DOHH2 (cell line): Measurements from ENCODE around the gene LIX1L.

Source experiments
- CTCF ChIP-seq: fragments of 200-600 bp; sonication (generic); IDR thresholded peaks from one replicate; pipeline ENCODE4 v1.5.1; 2014; ENCODE audit warnings: antibody characterized with exemption, mild to moderate bottlenecking, low read depth, low read length; ENCODE audit not compliant: poor library complexity, severe bottlenecking
- EZH2phosphoT487 ChIP-seq: fragments of 200-600 bp; sonication (generic); IDR thresholded peaks from 2 replicates; pipeline ENCODE4 v1.6.1; 2017; ENCODE audit warnings: borderline replicate concordance, mild to moderate bottlenecking, antibody characterized with exemption, low read length, moderate library complexity, mixed read lengths

- TF ChIP-seq CTCF (no peak), EZH2phosphoT487 (no peak)
Measured at GRCh38 chr1:145988773-145989172, 31.0 kb upstream of the LIX1L start.
